ENCODE results near the gene RBMS3.
"Not testable (repeated sequence)": the region's sequence is repeated elsewhere in the genome, so short reads cannot be mapped to it uniquely, and the experiment has no call there.

RBMS3 gene

DNA sequence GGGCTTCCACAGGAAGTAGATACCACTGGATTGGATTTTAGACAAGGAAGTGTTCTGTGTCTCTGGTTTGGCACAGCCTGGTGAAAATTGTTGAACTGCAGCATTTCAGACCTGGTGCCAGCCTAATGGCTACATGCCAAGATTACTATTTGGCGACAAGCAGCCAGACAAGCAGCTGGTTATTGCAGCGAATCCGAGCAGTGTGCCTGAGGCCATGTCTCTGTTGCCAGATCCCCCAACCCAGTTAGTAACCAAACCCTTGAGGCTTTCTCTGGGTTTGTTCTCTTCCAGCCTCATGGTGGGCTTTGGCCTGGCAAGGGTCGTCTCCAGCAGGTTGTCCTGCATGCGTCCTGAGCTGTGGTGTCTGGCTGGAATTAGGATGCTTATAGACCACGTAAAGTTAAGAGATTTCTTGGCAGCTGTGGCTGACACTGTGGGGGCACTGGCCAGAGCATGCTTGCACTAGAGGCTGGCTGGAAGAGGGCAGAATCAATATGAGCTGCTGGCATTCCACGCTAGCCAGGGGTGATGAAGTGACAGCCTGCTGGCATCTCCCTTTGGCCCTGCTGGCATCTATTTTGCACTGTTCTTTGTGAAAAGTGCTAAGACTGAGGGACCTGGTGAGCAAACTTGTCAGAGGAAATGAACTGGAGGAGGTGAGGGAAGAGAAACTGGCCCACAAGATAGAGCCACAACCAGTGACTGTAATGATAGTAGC is 172.6 kb downstream of the RBMS3 start:
- Histone ChIP-seq H3K27ac (peak overlapping the region in 15 of 21 experiments; percentile 10 to 75 (median 29)), H3K4me3 (no peak overlapping the region)

DNA sequence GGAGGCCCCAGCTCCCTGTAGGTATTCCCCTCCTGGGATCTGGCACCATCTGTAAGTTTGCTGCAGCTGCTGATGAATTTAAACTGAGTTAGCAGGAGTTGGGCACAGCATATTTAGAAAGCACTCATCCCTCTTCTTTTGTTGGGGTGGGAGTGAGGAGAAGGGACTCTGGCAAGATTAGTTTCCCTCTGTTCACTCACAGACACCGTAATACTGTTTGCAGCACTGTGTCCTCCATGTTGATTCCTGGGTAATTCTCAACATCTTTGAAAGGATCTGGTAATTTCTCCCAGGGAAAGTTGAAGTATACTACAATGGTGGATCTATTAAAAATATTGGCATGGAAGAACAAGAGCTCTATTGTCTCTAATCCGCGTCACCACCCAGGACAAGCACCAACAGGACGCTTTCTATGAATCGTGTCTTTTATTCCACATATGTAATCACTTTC is 173.3 kb downstream of the RBMS3 start:
- no peak overlapping the region for H3K4me3 ChIP-seq
- H3K27ac ChIP-seq: peak overlapping the region in 13 of 21 experiments; percentile 10 to 75 (median 48)

- no peak overlapping the region for H3K27ac ChIP-seq
- H3K4me3 ChIP-seq: no peak overlapping the region
Observed at GRCh38 chr3:29456901-29457300, 176.0 kb downstream of the RBMS3 start.

DNA sequence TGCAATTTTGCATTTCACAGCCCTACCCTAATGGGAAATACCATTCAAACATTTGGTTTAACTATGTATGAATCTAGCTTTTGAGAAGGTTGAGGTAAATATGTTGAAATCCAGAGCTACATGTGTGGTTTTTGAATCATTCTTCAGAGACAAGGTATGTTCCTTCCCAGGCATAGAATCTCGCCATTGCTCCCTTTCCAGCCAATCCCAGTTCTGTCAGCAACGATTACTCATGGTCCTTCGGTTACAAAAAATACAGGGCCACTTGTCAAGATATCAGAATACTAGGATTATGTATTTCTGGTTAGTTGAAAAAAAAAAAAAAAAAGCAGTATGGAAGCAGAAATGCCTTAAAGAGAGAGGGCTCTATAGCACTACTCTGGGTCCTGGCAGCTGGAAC is 182.4 kb downstream of the RBMS3 start:
- Histone ChIP-seq H3K27ac (no peak overlapping the region), H3K4me3 (no peak overlapping the region)

DNA sequence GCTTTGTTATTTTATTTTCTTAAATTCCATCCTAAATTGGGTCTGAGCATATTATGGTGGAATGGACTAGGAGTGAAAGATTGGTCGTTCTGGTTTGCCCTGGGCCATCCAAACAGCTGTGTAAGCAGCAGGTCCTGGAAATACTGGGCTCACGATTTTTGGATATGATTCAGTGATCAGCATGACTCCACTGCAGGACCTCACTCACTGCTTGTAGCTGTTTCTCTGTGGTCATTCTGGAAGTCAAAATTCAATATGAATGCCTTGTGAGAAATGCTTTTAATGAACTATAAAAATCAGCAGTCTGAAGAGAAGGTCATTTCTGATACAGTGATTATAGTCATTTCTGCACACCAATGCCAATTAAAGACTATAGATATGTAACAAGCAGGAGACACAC is 185.0 kb downstream of the RBMS3 start:
- no peak overlapping the region for H3K27ac ChIP-seq
- H3K4me3 ChIP-seq: no peak overlapping the region

- no peak overlapping the region for H3K27ac ChIP-seq
- no peak overlapping the region for H3K4me3 ChIP-seq
Observed at GRCh38 chr3:29466442-29466841, 185.6 kb downstream of the RBMS3 start.

GRCh38 chr3:29468187-29468586 is 187.3 kb downstream of the RBMS3 start:
- Histone ChIP-seq H3K27ac (no peak overlapping the region), H3K4me3 (no peak overlapping the region)

DNA sequence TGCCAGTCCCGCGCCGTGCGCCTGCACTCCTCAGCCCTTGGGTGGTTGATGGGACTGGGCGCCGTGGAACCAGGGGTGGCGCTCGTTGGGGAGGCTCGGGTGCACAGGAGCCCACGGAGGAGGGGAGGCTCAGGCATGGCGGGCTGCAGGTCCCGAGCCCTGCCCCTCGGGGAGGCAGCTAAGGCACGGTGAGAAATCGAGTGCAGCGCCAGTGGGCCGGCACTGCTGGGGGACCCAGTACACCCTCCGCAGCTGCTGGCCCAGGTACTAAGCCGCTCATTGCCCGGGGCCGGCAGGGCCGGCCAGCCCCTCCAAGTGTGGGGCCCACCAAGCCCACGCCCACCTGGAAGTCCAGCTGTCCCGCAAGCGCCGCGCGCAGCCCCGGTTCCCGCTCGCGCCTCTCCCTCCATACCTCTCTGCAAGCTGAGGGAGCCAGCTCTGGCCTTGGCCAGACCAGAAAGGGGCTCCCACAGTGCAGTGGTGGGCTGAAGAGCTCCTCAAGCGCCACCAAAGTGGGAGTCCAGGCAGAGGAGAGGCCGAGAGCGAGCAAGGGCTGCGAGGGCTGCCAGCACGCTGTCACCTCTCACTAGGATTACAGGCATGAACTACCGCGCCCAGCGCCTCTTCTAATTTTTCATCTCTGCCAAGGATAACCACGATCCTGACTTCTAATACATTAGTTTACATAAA is 192.8 kb downstream of the RBMS3 start:
- not testable (repeated sequence) for H3K4me3 ChIP-seq, H3K27ac ChIP-seq

GRCh38 chr3:29475305-29475840 is 194.5 kb downstream of the RBMS3 start:
- Histone ChIP-seq H3K27ac (no peak overlapping the region), H3K4me3 (no peak overlapping the region)

- Histone ChIP-seq H3K27ac (no peak overlapping the region), H3K4me3 (no peak overlapping the region)
Observed at GRCh38 chr3:29475854-29476253, 195.0 kb downstream of the RBMS3 start.

- Histone ChIP-seq H3K27ac (no peak overlapping the region), H3K4me3 (no peak overlapping the region)
Observed at GRCh38 chr3:29478611-29479010, 197.7 kb downstream of the RBMS3 start.

DNA sequence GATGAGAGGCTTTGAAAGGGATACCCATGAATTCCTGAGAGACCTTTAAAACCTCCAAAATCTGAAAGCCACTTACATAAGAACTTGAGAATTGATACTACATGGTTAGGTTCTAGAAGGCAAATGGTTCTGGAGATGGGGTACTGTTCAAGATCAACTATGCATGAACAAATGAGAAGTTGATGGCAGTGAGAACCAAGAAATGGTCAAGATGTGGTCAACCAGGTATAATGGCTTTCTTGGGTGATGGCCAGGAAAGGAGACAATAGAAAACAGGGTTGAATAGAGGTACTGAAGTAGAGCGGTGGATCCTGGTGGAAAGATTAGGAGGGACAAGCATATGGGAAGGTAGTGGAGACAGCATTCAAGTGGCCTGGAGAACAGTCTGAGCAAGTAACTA is 200.4 kb downstream of the RBMS3 start:
- Histone ChIP-seq H3K27ac (no peak overlapping the region), H3K4me3 (no peak overlapping the region)

GRCh38 chr3:29481969-29482767 is 201.3 kb downstream of the RBMS3 start:
- Histone ChIP-seq H3K27ac (no peak overlapping the region), H3K4me3 (no peak overlapping the region)

DNA sequence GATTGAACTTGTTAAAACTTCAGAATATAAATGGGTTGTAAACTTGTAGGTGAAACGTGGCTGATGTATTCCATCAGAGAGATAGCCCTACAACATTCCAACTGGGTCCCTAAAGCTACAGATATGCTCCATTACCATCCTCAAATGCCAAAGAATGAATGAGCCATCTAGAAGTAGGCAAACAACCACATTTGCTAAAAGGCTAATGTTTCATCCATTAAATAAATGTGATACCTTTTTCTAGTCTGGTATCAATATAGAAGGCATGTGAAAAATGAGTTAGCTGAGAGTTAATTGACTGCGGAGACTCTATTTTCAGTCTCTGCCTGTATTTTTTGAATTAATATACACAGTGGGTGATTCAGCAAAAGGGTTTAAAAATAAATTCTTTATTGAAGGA is 203.8 kb downstream of the RBMS3 start:
- no peak overlapping the region for H3K27ac ChIP-seq
- H3K4me3 ChIP-seq: no peak overlapping the region

DNA sequence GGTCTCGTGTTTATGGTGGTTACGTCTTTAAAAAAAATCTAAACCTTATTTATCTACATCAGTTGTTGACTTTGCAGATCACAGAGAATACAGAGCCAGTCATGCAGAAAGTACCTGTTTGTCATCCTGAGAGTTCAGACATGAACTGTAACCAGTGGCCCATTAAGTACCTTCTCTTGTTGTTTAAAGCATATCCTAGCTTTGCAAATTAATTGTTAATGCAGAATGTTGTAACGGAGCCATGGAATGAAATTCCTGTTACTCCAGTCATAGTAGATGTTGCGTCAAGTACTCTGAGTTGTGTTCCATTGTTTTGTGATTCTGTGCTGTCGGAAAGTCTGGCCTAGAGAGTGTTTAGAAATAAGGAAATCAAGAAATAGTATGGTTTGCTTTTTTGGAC is 205.2 kb downstream of the RBMS3 start:
- no peak overlapping the region for H3K4me3 ChIP-seq
- H3K27ac ChIP-seq: peak overlapping the region in 3 of 21 experiments; percentile 9 to 33 (median 12)

- Histone ChIP-seq H3K27ac (peak overlapping the region in 1 of 21 experiments; percentile 12), H3K4me3 (no peak overlapping the region)
Observed at GRCh38 chr3:29486917-29487316, 206.0 kb downstream of the RBMS3 start.

- Histone ChIP-seq H3K4me3 (no peak overlapping the region), H3K27ac (peak overlapping the region in 2 of 21 experiments; percentile 6 to 24)
Observed at GRCh38 chr3:29488922-29489321, 208.1 kb downstream of the RBMS3 start.

DNA sequence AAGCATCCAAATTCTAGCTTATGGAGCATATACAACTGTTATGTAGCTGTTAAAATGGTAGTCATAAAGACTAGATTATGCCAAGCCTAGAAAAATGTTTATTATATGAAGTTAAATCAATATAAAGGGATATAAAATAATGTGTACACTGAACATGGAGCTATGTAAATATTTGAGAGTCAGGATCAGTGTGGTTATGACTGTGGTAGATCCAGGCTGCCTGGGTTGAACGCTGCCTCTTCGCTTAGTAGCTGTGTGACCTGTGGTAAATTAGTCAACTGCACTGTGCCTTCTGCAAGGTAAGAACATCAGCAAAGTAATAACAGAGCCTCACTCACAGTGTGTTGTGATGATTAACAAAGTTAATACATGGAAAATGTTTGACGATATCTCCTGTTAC is 212.2 kb downstream of the RBMS3 start:
- Histone ChIP-seq H3K4me3 (no peak overlapping the region), H3K27ac (no peak overlapping the region)

DNA sequence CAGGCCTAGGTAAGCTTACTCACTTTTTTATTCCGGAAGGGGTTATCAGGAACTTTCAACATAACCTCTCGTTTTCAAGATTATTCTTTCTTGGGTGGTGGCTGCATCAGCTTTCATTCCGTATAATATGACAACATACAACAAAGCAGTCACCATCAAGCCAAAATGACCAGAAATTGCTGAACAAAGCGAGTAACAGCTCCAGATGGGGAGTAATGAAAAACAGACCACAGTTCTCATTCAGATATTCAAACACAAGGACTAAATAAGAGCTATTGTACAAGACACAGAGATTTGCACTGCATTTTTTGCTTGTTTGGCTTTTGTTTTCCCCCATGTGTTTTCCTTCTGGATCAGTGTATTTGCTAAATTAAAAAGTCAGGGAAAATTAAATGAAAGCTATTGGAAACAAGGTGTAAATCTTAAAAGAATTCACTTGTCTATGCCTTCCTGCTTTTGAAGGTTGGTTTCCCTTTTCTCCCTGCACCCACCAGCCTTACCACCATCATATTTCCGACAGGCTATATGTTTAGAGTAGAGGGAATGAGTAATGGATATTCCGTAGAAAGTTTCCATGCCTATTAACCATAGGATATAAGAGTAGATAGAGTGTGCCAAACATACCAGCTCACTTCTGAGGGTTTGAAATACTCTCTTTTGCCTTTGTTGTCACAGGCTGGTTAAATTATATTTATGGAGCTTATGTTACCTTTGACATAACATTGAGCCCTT is 213.6 kb downstream of the RBMS3 start:
- peak overlapping the region in 1 of 21 experiments; percentile 22 for H3K27ac ChIP-seq

GRCh38 chr3:29497282-29497681 is 216.4 kb downstream of the RBMS3 start:
- H3K27ac ChIP-seq: no peak overlapping the region

More for the DNA sequence above, 213.6 kb downstream of the RBMS3 start:
- H3K4me3 ChIP-seq: no peak overlapping the region

More at GRCh38 chr3:29497282-29497681, 216.4 kb downstream of the RBMS3 start:
- H3K4me3 ChIP-seq: no peak overlapping the region

Data from skin epidermis (tissue), 12 donors.